Tibial nerve (tissue), 4 donors: ENCODE data around the gene TTC16. TPM values are rescaled to one million over a fixed set of nuclear protein-coding genes. Genes with fewer than 3 reads are reported as not detected.

Experiments
- DNase-seq, 2 donors: peaks; one replicate each; pipeline ENCODE4 v3.0.0-alpha.2; 2019; ENCODE audit warnings: low spot score in 2 of 2
- H3K27ac ChIP-seq, 4 donors: fragments of 200-600 bp; sonication (generic) in 3 of 4; one replicate each; pipeline ENCODE4 v1.5.1; 2017 to 2019; ENCODE audit warnings: mild to moderate bottlenecking in 1 of 4
- H3K27me3 ChIP-seq, 2 donors: fragments of 200-600 bp; sonication (generic) in 1 of 2; one replicate each; pipeline versions ENCODE4 v1.5.1 to v1.6.0; 2017 to 2019
- H3K36me3 ChIP-seq, 3 donors: fragments of 200-600 bp; sonication (generic); one replicate each; pipeline ENCODE4 v1.5.1; 2018 to 2019
- H3K4me1 ChIP-seq, 4 donors: fragments of 200-600 bp; sonication (generic) in 3 of 4; one replicate each; pipeline ENCODE4 v1.5.1; 2017 to 2019
- H3K4me3 ChIP-seq, 4 donors: fragments of 200-600 bp; sonication (generic) in 3 of 4; one replicate each; pipeline ENCODE4 v1.5.1; 2017 to 2019; ENCODE audit warnings: mild to moderate bottlenecking in 1 of 4, moderate library complexity in 1 of 4
- H3K9me3 ChIP-seq, 4 donors: fragments of 200-600 bp; sonication (generic) in 3 of 4; one replicate each; pipeline ENCODE4 v1.5.1; 2017 to 2019
- EP300 ChIP-seq, 2 donors: sonication (generic); formaldehyde crosslinking; IDR thresholded peaks; one replicate each; pipeline ENCODE4 v1.6.1; 2017; ENCODE audit warnings: antibody characterized with exemption in 2 of 2, mild to moderate bottlenecking in 1 of 2
- POLR2A ChIP-seq, 2 donors: fragments of 450-650 bp; IDR thresholded peaks; one replicate each; pipeline ENCODE4 v1.6.1; 2017; ENCODE audit warnings: antibody characterized with exemption in 2 of 2, mild to moderate bottlenecking in 2 of 2, moderate library complexity in 2 of 2
- WGBS, 2 donors: methylation state at CpG; one replicate each; pipeline ENCODE4 v1.1.5; 2018; 5-methylcytosine and 5-hydroxymethylcytosine counted together
- total RNA-seq, 4 donors: library from RNA; depleted of rRNA; stranded (reverse); fragments of >200 nt; gene quantifications; one replicate each; pipeline ENCODE4 v1.1.0, GENCODE V29; 2016
- TF ChIP-seq, protein P1 (sequence below), 5 experiments: fragments of 200-600 bp in 3 of 5; fragments of 450-650 bp in 2 of 5; sonication (generic) in 3 of 5; IDR thresholded peaks; one replicate each; pipeline ENCODE4 v1.5.1; 2016 to 2019; ENCODE audit warnings: antibody characterized with exemption in 5 of 5, mild to moderate bottlenecking in 3 of 5, moderate library complexity in 2 of 5

Gene TTC16
- total RNA-seq, 4 donors from 2014 or later: 0.30 TPM; not detected in 3

DNA sequence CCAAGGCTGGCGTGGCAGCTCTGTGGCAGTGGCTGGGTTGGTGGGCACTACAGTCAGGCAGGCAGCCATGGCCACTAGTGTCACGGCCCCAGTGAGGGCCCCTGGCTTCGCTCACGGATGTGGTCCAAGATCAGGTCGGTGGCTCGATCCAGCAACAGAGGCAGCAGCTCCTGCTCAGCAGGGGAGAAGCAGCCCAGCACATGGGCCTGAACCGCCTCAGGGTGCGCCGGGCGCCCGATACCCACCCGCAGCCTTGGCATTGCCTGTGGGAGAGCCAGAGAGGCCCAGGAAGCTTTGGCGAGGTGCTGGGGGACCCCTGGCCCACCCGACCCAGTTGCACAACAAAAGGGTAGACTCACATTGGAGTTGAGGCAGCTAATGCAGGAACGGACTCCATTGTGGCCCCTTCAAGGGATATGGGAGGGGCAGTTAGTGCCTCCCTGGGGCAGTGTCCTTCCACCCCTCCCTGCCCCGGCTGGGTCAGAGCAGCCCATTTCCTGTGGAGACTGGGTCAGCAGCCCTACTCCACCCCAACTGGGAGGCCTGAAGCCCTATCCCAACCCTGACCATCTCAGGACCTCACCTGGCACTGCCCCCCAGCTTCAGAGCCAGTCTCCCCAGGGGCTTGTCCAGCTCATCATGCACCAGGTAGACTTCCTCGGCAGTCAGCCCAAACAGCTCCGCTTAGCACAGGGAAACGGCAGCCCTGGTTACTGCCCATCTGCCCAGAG, 1.7 kb upstream of the TTC16 start:
- WGBS, 2 donors: 74 to 75% methylated on average over 17 to 19 of the region's 19 CpGs
- H3K4me3 ChIP-seq: peak overlapping the region in 3 of 4 donors; percentile 66 to 85 (median 74)
- DNase-seq: no peak
- H3K27me3 ChIP-seq: no peaks in the 10 kb centered on the region
- no peak overlapping the region for H3K27ac ChIP-seq
- H3K9me3 ChIP-seq: no peaks in the 10 kb centered on the region
- H3K4me1 ChIP-seq: peaks cover 0 to 22% (median 15%) of the 10 kb centered on the region in 4 donors
- H3K36me3 ChIP-seq: peaks cover 0 to 10% (median 0%) of the 10 kb centered on the region in 3 donors
- TF ChIP-seq, protein P1, sequence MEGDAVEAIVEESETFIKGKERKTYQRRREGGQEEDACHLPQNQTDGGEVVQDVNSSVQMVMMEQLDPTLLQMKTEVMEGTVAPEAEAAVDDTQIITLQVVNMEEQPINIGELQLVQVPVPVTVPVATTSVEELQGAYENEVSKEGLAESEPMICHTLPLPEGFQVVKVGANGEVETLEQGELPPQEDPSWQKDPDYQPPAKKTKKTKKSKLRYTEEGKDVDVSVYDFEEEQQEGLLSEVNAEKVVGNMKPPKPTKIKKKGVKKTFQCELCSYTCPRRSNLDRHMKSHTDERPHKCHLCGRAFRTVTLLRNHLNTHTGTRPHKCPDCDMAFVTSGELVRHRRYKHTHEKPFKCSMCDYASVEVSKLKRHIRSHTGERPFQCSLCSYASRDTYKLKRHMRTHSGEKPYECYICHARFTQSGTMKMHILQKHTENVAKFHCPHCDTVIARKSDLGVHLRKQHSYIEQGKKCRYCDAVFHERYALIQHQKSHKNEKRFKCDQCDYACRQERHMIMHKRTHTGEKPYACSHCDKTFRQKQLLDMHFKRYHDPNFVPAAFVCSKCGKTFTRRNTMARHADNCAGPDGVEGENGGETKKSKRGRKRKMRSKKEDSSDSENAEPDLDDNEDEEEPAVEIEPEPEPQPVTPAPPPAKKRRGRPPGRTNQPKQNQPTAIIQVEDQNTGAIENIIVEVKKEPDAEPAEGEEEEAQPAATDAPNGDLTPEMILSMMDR (IDR thresholded peaks at IDR 0.05): no peak
- TF ChIP-seq EP300 (IDR thresholded peaks at IDR 0.05) (no peak), POLR2A (IDR thresholded peaks at IDR 0.05) (no peak)

DNA sequence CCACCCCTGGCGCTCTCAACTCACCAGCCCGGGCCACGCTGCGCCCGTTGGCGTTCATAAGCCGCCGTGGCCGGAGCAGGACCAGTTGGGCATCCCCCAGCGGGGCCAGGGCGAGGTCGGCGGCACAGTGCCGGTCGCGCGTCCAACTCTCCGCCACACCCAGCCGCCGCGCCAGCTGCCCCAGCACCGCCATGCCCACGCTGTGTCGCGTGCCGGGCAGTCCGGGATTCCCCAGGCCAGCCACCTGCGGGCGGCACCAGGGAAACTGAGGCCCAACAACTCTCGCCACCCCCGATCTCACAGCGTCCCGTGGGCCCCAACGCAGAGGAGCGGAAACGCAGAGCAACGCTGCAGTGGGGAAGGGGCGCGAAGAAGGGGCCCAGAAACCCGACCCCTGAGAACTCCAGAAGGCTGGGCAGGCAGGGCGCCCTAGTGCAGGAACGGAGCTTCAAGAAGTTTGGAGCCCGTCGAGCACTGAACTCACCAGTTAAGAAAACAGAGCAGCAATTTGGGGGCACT, 869 bp upstream of the TTC16 start:
- no peaks in the 10 kb centered on the region for H3K27me3 ChIP-seq
- TF ChIP-seq, protein P1 (IDR thresholded peaks at IDR 0.05): no peak
- no peak for TF ChIP-seq EP300 (IDR thresholded peaks at IDR 0.05)
- TF ChIP-seq POLR2A (IDR thresholded peaks at IDR 0.05): no peak
- H3K27ac ChIP-seq: peak overlapping the region; percentile 79 to 93 (median 82)
- H3K4me3 ChIP-seq: peak overlapping the region; percentile 66 to 85 (median 76)
- DNase-seq: no peak
- 0 to 2% methylated on average over 17 to 19 of the region's 44 CpGs for WGBS, 2 donors
- peaks cover 0 to 10% (median 0%) of the 10 kb centered on the region in 3 donors for H3K36me3 ChIP-seq
- H3K4me1 ChIP-seq: peaks cover 0 to 22% (median 15%) of the 10 kb centered on the region in 4 donors
- H3K9me3 ChIP-seq: no peaks in the 10 kb centered on the region

DNA sequence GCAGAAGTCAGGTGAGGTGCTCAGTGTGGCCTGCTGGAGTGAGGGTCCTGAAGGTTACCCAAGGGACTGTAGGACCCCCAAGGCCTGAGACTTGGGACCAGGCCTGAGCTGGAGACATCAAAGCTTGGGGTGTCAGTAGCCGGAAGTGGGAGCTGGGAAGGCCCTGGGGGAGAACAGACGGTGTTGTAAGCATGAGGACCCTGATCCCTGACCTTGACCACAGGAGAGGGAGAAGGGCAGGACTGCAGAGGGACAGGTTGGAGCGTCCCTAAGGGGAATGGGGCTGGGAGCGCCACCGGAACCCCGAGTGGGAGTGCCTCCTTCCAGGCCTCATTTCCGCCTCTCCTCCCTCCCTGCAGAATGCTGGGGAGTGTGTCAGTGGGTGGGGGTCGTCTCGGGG, 533 bp downstream of the TTC16 start:
- TF ChIP-seq POLR2A (IDR thresholded peaks at IDR 0.05) (no peak), EP300 (IDR thresholded peaks at IDR 0.05) (no peak)
- TF ChIP-seq, protein P1 (IDR thresholded peaks at IDR 0.05): no peak
- WGBS, 2 donors: 73 to 77% methylated on average over 9 of the region's 9 CpGs
- peaks cover 0 to 22% (median 15%) of the 10 kb centered on the region in 4 donors for H3K4me1 ChIP-seq
- peak overlapping the region in 3 of 4 donors; percentile 66 to 85 (median 74) for H3K4me3 ChIP-seq
- DNase-seq: no peak
- H3K9me3 ChIP-seq: no peaks in the 10 kb centered on the region
- H3K27me3 ChIP-seq: no peaks in the 10 kb centered on the region
- peak overlapping the region in 3 of 4 donors; percentile 81 to 93 (median 84) for H3K27ac ChIP-seq
- peaks cover 0 to 9% (median 0%) of the 10 kb centered on the region in 3 donors for H3K36me3 ChIP-seq

DNA sequence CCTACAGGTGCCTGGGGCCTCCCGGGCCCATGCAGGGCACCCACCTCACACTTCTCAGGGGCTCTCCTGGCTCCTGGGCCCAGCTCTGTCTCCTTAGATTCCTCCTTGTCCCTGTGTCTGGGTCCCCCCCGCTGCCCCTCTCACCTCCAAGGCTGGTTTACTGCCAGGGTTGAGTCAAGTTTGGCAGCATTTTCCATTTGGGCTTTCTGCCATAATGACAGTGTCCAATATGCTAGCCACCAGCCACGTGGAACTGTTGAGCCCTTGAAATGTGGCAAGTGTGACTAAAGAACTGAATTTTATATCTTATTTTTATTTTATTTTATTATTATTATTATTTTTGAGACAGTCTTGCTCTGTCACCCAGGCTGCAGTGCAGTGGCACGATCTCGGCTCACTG, 1.9 kb downstream of the TTC16 start:
- DNase-seq: no peak
- WGBS, 2 donors: 84 to 86% methylated on average over 5 of the region's 5 CpGs

DNA sequence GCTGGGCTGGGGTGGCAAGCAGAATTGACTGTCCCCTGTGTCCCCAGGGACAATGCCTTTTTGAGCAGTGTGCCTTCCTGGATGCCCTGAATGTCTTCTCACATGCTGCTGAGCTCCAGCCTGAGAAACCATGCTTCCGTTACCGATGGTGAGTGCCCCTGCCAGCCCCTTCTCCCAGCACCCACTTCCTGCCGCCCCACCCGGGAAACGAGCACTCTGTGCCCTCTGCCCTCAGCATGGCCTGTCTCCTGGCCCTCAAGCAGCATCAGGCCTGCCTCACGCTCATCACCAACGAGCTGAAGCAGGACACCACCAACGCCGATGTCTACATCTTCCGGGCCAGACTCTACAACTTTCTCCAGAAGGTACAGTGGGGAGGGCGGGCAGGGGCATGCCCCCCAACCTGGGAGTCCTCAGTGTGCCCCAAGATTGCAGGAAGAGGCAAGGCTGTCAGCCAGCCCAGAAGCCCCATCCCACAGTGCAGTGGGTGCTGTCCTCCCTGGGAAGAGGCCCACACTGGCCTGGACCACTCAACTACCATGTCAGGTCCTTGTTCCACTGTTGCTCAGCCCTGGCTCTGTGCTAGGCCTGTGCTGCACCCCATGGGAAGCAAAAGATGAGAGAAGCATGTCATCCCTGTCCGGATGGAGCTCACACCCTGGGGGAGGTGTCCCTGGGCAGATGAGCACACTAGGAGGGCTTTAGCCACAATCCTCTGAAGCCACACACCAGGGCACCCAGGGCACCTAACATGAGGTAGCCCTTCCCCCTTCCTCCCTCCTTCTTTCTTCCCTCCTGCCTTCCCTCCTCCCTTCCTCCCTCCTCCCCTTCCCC, 4.4 kb downstream of the TTC16 start:
- Histone ChIP-seq H3K4me3 (no peak overlapping the region), H3K9me3 (no peaks in the 10 kb centered on the region), H3K4me1 (peaks cover 0 to 18% (median 5%) of the 10 kb centered on the region in 4 donors), H3K27me3 (peaks cover 0 to 9% of the 10 kb centered on the region in 2 donors), H3K27ac (no peak overlapping the region), H3K36me3 (no peaks in the 10 kb centered on the region)
- TF ChIP-seq POLR2A (IDR thresholded peaks at IDR 0.05) (no peak), EP300 (IDR thresholded peaks at IDR 0.05) (no peak)
- TF ChIP-seq, protein P1 (IDR thresholded peaks at IDR 0.05): no peak
- WGBS, 2 donors: 71 to 74% methylated on average over 11 to 12 of the region's 12 CpGs
- no peak for DNase-seq

More for the DNA sequence above, 1.9 kb downstream of the TTC16 start:
- TF ChIP-seq EP300 (IDR thresholded peaks at IDR 0.05): no peak
- no peak overlapping the region for H3K27ac ChIP-seq
- no peaks in the 10 kb centered on the region for H3K27me3 ChIP-seq
- H3K36me3 ChIP-seq: no peaks in the 10 kb centered on the region
- H3K4me1 ChIP-seq: peaks cover 0 to 22% (median 15%) of the 10 kb centered on the region in 4 donors
- no peak overlapping the region for H3K4me3 ChIP-seq
- H3K9me3 ChIP-seq: no peaks in the 10 kb centered on the region
